Raji (cell line): ENCODE measurements around the gene HYAL2.

Experiments
- POLR2A ChIP-seq: IDR thresholded peaks from 2 replicates; pipeline ENCODE4 v1.6.1; 2011; ENCODE audit warnings: low read depth, low read length, control low read depth; ENCODE audit not compliant: insufficient read depth

Gene HYAL2

DNA sequence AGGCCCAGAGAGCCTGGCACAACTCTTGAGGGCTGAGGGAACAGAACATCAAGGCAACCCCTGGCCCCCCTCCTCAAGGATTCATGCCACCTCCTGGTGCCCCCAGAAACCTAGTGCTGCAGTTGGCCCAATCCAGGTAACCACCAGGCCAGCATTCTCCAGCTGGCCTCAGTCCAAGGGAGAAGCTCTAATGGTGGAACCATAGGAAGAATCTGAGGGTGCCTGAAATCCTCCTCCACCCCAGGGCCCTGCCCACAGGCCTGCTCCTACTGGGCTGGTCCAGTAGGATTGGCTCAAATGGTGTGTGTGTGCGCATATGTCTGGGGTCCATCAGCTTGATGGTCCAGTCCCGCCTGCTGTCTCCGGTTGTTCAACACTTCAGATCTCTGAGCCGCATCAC, 7.7 kb downstream of the HYAL2 start:
- TF ChIP-seq POLR2A = no peak

DNA sequence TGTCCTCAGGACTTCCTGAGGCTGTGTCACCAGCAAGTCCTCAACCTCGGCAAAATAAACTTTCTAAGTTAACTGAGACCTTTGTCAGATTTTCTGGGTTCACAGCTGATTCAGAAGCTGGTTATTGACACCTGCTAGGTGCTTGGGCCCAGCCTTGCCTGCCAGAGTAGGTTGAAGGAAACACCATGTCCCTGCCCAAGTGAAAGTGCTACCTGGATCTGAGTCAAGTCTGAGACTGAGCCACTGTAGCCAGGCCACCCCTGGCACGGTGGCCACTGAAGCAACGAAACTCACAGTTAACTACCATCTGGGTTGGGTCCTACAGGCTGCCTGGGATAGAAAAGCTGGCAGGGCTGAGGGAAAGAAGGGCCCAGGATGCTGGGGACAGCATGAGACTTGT, 8.2 kb downstream of the HYAL2 start:
- TF ChIP-seq POLR2A = no peak

DNA sequence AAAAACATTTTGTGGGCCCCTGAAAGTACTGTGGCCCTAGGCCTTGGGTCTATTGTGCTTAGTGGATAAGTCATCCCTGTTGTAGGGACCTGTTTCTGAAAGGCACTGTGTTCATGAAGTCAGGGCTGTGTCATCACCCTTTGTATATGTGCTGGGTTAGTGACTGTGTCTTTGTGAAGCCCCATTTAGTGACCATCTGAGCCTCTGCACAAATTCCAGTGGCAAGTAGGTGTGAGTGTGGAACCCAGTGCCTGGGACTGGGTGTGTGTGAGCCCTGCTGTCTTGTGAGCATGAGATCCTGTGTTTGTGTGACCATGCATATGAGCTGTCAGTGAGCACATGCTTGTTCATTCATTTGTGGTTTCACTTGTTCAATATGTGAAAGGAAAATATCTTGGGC, 17.9 kb downstream of the HYAL2 start:
- no peak for TF ChIP-seq POLR2A

DNA sequence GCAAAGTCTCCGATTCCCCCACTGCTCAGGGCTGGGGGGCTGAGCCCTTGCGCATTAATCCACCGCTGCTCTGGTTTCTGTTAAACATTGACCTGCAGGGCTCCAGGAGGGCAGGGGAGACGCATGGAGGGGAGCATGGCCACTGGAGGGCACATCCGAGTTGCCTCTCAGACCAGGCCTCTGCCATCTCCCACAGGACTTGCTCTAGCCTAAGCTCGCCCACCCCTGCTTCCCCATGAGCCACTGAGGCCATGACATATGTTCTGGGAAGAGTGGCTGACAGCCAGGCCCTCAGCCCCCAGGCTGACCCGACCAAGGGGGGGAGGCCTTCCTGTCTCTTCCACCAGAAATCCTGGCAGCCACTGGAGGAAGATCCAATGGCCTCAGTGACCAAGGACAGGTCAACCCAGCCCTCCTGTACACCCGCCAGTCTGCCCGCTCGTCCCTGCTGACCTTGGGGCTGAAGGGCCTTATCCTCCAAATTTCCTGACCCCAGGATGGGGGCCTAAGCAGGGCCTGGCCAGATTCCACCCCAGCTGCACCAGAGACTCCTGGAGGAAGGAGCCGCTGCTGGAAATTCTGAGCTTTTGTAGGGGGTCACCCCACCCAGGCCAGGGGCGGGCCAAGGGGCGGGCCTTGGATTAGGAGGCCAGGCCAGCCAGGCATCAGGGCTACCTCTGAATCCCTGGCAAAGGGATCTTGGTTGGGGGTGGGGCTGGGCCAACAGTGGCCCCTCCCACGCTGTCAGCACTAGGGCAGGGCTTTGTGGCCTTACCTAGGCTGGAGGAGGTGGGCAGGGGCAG, 19.3 kb downstream of the HYAL2 start, which contains the start of gene HYAL1:
HYAL1 (minus strand) TSS at position 562 of the 803 bp plus-strand sequence. CDS start 618 bp downstream, outside the sequence.
- no peak for TF ChIP-seq POLR2A

DNA sequence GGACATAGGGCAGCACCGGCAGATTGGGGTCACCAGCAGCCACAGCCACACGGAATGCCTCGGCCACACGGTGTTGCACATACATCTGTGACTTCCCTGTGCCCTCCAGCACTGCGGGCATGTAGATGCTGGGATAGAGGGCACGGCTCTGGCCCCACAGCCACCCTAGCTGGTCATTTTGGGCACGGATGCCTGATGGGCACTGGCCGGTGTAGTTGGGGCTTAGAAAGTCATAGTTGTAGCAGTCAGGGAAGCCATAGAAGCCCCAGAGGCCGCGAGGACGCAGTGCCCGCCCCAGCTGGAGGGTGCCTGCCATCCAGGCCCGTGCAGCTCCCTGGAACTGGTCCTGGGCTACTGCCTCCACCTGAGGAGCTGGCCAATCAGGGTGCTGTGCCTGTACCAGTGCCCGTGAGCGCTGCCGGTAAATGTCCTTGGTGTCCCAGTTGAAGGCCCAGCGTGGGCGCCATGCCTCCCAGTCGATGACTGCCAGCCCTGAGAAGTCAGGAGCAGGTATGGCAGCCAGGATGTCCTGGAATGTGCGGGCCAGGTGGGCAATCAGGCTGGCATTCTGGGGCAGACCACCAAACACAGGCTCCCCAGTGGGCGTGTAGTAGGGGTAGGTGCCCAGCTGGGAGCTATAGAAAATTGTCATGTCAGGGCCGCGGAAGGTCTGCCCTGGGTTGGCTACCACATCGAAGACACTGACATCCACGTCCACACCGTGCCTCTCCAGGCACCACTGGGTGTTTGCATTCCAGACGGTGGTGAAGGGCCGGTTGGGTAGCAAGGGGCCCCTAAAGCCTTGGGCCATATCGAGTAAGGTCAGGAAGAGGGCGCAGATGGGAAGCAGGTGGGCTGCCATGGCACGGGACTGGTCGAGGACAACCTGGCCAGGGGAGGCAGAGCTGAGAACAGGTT, 20.2 kb downstream of the HYAL2 start:
- no peak for TF ChIP-seq POLR2A

DNA sequence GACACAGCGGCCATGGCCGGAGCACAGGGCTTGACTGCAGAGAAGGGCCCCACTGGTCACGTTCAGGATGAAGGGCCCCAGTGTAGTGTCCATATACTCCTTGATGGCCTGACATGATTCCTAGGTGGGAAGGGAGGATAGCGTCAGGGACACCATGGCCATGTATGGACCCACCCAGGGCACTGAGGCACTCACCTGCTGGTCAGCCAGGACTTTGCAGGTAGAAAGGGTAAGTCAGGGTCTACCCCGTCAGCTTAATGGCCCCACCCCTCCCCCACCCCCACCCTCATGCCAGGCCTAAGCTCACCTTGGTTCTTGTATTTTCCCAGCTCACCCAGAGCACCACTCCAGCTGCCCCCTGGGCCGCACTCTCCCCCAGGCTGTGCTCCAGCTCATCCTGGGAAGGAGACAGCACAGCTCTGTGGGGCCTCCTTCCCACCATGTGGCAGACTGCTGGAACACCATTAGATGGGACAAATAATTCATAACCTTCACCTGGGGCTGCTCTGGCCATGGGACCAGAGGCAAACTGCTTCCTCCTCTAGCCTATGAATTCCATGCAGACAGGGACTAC, 21.8 kb downstream of the HYAL2 start:
- TF ChIP-seq POLR2A = no peak

DNA sequence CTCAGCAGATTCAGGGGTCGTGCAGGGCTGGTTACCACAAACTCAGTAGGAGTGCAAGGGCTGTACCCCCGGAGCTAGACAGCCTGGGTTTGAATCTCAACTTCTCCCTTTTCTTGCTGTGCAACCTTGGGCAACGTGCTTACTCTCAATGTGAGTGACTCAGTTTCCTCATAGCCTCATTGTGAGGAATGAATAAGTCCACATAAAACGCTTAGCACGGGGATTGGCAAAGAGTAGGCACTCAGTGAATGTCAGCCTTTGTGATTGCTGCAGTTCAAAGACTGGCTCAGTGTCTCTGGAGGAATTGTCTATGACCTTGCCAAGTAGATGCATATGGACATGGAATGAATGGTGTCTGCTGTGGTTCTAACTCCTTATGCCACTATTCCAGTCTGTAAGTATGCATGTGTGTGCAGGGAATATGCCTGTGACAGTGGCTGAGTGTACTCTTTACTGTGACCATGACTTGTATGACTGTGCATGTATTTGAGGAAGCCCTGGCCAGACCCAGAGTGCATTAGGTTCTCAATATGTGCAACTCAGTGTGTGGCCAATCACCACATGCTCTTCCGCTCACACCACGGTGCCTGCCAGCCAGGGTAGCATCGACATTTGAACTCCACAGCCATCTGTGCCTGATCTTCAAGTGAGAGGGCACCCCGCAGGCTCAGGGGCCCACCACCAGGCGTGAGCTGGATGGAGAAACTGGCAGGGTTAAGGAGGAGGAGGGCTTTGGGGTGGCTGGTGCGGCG, 22.4 kb downstream of the HYAL2 start:
- no peak for TF ChIP-seq POLR2A

DNA sequence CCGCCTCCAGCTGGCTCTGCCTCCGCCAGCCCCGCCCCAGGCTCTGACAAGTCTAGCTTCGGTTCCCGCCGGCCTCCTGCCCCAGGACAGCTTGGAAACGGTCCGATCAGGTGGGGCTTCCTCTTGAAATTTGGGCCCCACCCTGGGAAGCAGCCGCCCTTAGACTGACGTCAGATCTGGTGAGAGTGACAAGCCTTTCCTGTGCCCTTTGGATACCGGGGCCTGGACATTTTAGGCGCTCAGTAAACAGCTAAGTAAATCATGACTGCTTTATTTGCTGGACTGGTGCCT, 23.0 kb downstream of the HYAL2 start:
- no peak for TF ChIP-seq POLR2A

DNA sequence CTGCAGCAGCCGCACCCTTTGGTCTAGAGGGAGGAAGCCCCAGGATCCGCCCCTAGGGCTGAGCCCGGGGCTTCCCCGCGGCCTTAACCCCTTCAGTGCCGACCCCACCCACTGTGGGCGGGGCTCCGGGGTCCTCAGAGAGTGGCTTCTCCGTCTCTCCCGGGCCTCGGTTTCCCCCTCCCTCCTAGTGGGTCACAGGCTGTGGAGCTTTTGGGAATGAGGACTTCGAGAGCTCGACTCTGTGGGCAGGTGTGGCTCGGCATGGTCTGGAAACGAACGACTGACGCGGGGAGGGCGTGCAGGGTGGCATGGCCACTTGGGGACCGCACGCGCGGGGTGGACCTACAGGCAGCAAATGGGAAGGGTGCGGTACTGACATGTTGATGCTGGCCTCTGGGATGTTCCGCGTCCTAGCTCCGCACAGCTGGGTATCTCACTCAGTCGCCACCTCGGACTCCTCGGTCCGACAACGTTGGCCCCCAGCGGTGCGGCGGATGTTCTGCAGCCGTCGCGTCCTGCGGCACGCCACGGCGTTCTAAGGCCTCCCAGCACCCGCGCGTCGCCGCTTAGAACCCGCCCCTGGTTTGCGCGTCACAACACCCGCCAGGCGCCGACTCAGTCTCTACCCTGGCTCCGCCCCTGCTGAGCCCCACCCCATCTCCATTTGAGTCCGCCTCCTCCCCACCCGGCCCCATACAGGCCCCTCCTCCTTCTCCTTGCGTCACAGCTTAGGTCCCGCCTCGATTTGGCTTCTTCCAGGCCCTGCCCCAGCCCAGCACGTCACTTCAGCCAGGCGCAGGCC, 23.5 kb downstream of the HYAL2 start, which contains the start of the genes HYAL3 and NAA80:
HYAL3 (minus strand) TSS at position 570 of the 802 bp plus-strand sequence. CDS start 3,803 bp downstream, outside the sequence.
NAA80 (minus strand) TSS at position 570 of the 802 bp plus-strand sequence. CDS start 1,942 bp downstream, outside the sequence.
- peak; percentile 98 for TF ChIP-seq POLR2A

DNA sequence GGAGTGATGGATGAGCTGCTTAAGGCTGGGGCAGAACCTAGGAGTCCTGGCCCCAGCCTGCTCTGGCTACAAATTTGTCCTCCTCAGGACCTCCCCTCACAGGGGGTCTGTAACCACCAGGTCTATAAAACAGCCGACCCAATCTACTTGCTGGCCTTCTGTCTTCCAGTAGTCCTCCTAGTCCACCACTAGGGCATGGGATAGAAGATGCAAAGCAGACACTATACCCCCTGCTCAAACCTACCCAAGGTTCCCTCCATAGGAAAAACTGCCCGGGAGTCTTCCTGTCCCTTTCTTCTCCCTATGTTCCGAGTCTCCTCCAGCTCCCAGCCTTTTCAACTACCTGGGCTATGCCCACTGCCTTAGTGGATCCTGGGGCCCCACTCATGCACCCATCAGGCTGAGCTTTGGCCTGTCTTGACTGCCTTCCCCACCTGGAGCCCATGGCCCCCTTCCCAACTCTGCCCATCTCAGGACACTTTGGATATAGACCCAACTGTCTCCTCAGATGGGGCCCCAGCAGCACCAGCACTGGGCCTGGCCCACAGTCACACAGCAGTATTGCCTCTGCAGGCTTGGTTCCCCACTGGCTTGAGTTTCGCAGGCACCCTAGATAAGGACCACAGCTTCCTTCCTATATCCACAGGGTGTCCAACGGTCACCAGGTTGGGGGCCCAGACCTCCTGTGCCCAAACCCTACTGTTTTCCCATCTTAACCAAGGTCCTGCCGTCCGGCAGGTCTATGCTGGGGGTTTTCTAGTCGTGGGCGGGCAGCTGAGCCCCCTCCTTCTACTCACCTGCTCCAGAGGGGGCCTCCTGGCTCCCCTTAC, 24.4 kb downstream of the HYAL2 start:
- no peak for TF ChIP-seq POLR2A

DNA sequence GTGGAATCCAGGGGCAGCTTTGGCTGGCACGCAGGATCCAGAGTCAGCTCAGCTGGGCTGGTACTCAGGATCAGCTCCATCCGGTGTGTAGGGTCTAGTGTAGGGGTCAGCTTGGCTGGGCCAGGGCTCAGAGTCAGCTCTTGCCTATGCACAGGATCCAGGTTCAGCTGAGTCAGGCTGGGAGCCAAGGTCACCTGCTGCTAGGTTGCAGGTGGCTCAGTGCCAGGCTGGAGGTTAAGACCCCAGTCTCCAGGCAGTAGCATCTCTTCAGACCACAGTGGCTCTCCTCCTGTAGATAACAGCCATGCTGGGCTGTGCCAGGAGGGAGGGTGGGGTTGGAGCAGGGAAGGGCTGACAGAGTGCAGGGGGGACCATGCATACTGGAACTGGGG, 25.2 kb downstream of the HYAL2 start:
- TF ChIP-seq POLR2A = no peak

DNA sequence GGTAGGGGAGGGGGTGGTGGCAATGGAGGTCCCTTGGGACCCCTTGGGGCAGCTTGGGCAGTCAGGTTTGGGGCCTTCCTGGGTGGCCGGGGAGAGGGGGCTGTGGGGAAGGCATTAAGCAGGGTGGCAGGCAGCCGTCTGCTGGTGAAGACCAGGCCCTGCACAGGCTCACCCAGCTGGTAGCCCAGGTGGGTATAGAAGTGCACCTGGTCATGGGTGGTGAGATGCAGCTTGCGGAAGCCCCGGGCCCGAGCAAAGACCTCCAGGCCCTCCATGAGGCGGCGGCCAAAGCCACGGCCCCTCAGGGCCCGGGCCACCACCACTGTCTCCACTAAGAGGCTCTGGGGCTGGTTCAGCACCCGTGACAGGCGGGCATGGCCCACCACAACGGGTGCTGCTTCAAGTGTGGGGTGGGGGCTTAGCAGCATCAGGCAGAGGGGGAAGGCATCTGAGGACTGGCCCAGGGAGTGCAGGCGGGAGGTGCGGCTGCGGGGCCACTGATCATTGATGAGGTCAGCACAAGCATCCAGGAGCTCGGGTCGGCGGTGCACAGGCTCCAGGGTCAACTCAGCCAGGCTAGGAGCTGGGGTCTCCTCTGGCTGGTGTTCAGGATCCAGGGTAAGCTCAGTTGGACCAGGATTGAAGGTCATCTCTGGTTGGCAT, 25.7 kb downstream of the HYAL2 start:
- no peak for TF ChIP-seq POLR2A
